ENCODE data around the gene UGT1A9. TPM values are rescaled to one million over a fixed set of nuclear protein-coding genes. Genes with fewer than 3 reads are reported as not detected.

Gene UGT1A9
- total and polyA plus RNA-seq, 8 donors: 0.73 to 7.0 (median 3.9) TPM; not detected in 5

DNA sequence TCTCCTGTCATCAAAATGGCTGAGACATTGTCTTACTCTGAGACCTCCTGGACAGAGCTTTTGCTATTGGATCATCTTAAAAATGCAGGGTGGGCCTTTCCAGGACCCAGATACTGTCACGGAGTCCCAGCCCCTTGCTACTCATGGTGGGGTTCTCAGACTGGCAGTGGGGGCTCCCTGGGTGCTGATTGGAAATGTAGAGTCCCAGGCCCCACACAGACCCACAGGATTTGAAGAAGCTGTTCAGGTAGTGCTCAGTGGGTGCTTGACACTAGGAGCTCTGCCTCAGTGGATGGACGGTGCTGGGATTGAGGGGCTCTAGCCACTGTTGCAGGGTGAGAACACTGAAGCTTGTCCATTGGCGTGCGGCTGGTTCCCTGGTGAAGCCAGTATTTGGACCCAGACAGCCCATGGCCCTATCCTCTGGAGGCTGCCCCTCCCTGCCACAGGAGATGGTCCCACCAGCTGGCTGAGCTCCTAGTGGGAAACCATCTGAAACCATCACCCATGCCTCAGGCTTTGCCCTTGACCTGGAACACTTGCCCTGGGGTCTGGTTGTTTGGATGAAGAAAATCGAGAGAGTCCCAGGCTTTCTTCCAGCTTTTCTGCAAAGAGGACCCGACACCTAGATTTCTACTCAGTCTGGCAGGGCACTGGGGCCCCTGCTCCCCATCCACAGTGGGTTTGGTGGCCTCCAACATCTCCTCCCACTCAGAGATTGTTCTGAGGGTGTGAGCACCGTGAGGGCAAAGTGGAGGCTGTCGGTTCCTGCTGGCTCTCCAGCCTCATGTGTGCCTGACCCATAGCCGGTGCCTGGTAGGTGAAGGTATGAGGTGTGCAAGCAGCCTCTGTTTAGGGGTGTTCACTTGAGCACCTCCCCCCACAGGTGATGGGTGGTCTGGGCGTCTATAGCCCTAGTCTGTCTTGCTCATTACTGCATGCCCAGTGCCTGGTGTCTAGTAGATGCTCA lies 136.6 kb downstream of the UGT1A9 start:
- Histone ChIP-seq H3K9me3 (no peaks in the 10 kb centered on the region), H3K4me1 (no peaks in the 10 kb centered on the region), H3K27ac (no peak overlapping the region), H3K4me3 (no peak overlapping the region), H3K27me3 (peaks cover 0 to 24% (median 5%) of the 10 kb centered on the region in 3 donors), H3K36me3 (no peaks in the 10 kb centered on the region)
- DNase-seq: peak in 1 of 2 donors; percentile 15
- no peak for TF ChIP-seq POLR2A (IDR thresholded peaks at IDR 0.05)
- TF ChIP-seq, protein P1, sequence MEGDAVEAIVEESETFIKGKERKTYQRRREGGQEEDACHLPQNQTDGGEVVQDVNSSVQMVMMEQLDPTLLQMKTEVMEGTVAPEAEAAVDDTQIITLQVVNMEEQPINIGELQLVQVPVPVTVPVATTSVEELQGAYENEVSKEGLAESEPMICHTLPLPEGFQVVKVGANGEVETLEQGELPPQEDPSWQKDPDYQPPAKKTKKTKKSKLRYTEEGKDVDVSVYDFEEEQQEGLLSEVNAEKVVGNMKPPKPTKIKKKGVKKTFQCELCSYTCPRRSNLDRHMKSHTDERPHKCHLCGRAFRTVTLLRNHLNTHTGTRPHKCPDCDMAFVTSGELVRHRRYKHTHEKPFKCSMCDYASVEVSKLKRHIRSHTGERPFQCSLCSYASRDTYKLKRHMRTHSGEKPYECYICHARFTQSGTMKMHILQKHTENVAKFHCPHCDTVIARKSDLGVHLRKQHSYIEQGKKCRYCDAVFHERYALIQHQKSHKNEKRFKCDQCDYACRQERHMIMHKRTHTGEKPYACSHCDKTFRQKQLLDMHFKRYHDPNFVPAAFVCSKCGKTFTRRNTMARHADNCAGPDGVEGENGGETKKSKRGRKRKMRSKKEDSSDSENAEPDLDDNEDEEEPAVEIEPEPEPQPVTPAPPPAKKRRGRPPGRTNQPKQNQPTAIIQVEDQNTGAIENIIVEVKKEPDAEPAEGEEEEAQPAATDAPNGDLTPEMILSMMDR (IDR thresholded peaks at IDR 0.05): no peak
- TF ChIP-seq POLR2AphosphoS5 (IDR thresholded peaks at IDR 0.05): no peak
- no peak for TF ChIP-seq EP300 (IDR thresholded peaks at IDR 0.05)
- WGBS, 5 donors: 40 to 78% (median 76%) methylated on average over 2 to 10 of the region's 10 CpGs
- intact Hi-C loops (cut with DNase I; ENCODE audit: low total_unique reads): no loop called here

DNA sequence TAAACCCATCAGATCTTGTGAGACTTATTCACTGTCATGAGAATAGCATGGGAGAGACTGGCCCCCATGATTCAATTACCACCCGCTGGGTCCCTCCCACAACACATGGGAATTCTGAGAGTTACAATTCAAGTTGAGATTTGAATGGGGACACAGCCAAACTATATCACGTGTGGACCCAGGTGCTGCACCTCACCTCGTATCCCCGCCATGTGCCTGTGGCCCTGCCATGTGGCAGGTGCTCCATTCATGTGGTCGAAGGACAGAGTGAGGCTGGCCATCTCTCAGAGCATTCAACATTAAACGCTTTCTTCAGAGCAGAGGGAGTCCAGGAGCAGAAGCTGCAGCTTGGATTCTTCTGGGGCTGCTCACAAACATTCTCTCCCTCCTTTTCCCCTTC lies 138.7 kb downstream of the UGT1A9 start:
- 81 to 95% (median 87%) methylated on average over 2 to 6 of the region's 6 CpGs for WGBS, 5 donors
- H3K27me3 ChIP-seq: peaks cover 0 to 15% (median 9%) of the 10 kb centered on the region in 3 donors

DNA sequence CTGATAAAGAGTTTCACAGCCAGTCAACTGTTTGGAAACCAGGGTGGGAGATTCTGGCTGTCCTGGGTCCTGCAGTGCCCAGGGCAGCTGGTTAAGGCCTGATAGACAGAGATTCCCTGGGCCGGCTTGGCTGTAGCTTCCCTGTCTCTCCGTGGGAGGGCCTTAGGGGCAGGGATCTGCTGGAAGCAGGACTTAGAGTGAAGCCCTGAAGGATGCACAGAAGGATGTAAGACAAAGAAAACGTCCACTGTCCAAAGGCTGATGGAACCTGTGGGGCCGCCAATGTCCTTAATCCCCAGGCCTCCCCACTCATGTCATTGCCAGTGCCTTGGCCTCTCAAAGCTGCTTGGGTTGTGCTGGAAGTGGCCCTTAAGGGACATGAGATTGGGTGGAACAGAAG lies 139.4 kb downstream of the UGT1A9 start:
- TF ChIP-seq EP300 (IDR thresholded peaks at IDR 0.05) (no peak), POLR2AphosphoS5 (IDR thresholded peaks at IDR 0.05) (no peak), POLR2A (IDR thresholded peaks at IDR 0.05) (no peak)
- TF ChIP-seq, protein P1 (IDR thresholded peaks at IDR 0.05): no peak
- peaks cover 0 to 15% (median 9%) of the 10 kb centered on the region in 3 donors for H3K27me3 ChIP-seq
- H3K36me3 ChIP-seq: no peaks in the 10 kb centered on the region
- no peaks in the 10 kb centered on the region for H3K9me3 ChIP-seq
- H3K4me1 ChIP-seq: no peaks in the 10 kb centered on the region
- intact Hi-C loops (cut with DNase I; ENCODE audit: low total_unique reads): no loop called here
- no peak overlapping the region for H3K4me3 ChIP-seq
- WGBS, 5 donors: 73 to 83% (median 74%) methylated on average over 4 of the region's 4 CpGs
- peak in 1 of 2 donors; percentile 9 for DNase-seq
- H3K27ac ChIP-seq: no peak overlapping the region

More for the DNA sequence above, 138.7 kb downstream of the UGT1A9 start:
- Histone ChIP-seq H3K9me3 (no peaks in the 10 kb centered on the region), H3K36me3 (no peaks in the 10 kb centered on the region), H3K4me1 (no peaks in the 10 kb centered on the region), H3K4me3 (no peak overlapping the region), H3K27ac (no peak overlapping the region)
- intact Hi-C loops (cut with DNase I; ENCODE audit: low total_unique reads): no loop called here
- DNase-seq: peak in 1 of 2 donors; percentile 5
- no peak for TF ChIP-seq POLR2AphosphoS5 (IDR thresholded peaks at IDR 0.05)
- TF ChIP-seq, protein P1 (IDR thresholded peaks at IDR 0.05): no peak
- TF ChIP-seq EP300 (IDR thresholded peaks at IDR 0.05): no peak
- no peak for TF ChIP-seq POLR2A (IDR thresholded peaks at IDR 0.05)

DNA sequence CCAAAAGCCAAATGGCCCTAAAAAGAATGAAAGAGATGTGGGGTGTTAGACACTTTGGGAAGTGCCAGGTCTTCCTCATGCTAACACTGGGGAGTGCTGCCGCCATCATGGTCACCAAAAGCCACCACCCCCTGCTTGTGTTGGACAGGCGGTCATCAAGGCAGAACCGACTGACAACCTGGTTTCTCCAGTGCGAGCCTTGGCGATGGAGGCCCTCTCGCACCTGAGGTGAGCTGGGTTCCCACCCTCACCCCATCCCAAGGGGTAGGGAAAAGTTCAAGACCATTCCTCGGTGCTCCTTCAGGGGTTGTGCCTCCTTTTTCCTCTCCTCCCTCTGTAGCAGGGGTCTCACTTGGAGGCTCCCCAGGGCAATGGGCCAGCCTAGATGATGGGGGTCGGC lies 140.0 kb downstream of the UGT1A9 start:
- WGBS, 5 donors: 84 to 91% (median 88%) methylated on average over 7 to 8 of the region's 8 CpGs
- H3K4me1 ChIP-seq: no peaks in the 10 kb centered on the region
- intact Hi-C loops (cut with DNase I; ENCODE audit: low total_unique reads): no loop called here
- TF ChIP-seq EP300 (IDR thresholded peaks at IDR 0.05): no peak
- TF ChIP-seq POLR2AphosphoS5 (IDR thresholded peaks at IDR 0.05): no peak
- TF ChIP-seq, protein P1 (IDR thresholded peaks at IDR 0.05): no peak
- no peak for TF ChIP-seq POLR2A (IDR thresholded peaks at IDR 0.05)
- peak in 1 of 2 donors; percentile 10 for DNase-seq
- peaks cover 0 to 15% (median 9%) of the 10 kb centered on the region in 3 donors for H3K27me3 ChIP-seq
- H3K36me3 ChIP-seq: no peaks in the 10 kb centered on the region
- no peak overlapping the region for H3K27ac ChIP-seq
- no peak overlapping the region for H3K4me3 ChIP-seq
- no peaks in the 10 kb centered on the region for H3K9me3 ChIP-seq

Measured in stomach (tissue), 9 donors.